Gastrocnemius medialis (tissue), 4 donors: ENCODE measurements around the gene MUC2.

Experiments used
- CTCF ChIP-seq, 5 experiments: fragments of 450-650 bp in 3 of 5; fragments of 200-600 bp in 2 of 5; sonication (generic) in 2 of 5; IDR thresholded peaks in 4 of 5; conservative IDR thresholded peaks in 1 of 5; 1 replicate in 4 of 5; 2 replicates in 1 of 5; pipeline ENCODE4 v1.5.1; 2016 to 2019; ENCODE audit warnings: antibody characterized with exemption in 5 of 5, mild to moderate bottlenecking in 3 of 5, moderate library complexity in 3 of 5
- POLR2A ChIP-seq, 2 donors: fragments of 450-650 bp; IDR thresholded peaks; one replicate each; pipeline ENCODE4 v1.6.1; 2017; ENCODE audit warnings: antibody characterized with exemption in 2 of 2, mild to moderate bottlenecking in 2 of 2, moderate library complexity in 2 of 2

GRCh38 chr11:1031121-1031899 lies 43.4 kb upstream of the MUC2 start:
- TF ChIP-seq POLR2A (IDR thresholded peaks at IDR 0.05) (no peak), CTCF (IDR thresholded peaks at IDR 0.05 in 4 of 5, conservative IDR thresholded peaks at IDR 0.05 in 1 of 5) (no peak)
